GM19025 (cell line): ENCODE measurements around the gene CNGA3.
"Not testable (repeated sequence)": the region's sequence is repeated elsewhere in the genome, so short reads cannot be mapped to it uniquely, and the experiment has no call there.

Experiments
- ATAC-seq: cut with Tn5 transposase; IDR thresholded peaks from one replicate; pipeline ENCODE4 v1.9.1; 2021; ENCODE audit warnings: mild to moderate bottlenecking, low read depth, moderate library complexity; ENCODE audit not compliant: unreplicated experiment

Gene CNGA3

DNA sequence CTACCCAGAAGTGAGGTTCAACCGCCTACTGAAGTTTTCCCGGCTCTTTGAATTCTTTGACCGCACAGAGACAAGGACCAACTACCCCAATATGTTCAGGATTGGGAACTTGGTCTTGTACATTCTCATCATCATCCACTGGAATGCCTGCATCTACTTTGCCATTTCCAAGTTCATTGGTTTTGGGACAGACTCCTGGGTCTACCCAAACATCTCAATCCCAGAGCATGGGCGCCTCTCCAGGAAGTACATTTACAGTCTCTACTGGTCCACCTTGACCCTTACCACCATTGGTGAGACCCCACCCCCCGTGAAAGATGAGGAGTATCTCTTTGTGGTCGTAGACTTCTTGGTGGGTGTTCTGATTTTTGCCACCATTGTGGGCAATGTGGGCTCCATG is 49.7 kb downstream of the CNGA3 start:
- no peak for ATAC-seq

DNA sequence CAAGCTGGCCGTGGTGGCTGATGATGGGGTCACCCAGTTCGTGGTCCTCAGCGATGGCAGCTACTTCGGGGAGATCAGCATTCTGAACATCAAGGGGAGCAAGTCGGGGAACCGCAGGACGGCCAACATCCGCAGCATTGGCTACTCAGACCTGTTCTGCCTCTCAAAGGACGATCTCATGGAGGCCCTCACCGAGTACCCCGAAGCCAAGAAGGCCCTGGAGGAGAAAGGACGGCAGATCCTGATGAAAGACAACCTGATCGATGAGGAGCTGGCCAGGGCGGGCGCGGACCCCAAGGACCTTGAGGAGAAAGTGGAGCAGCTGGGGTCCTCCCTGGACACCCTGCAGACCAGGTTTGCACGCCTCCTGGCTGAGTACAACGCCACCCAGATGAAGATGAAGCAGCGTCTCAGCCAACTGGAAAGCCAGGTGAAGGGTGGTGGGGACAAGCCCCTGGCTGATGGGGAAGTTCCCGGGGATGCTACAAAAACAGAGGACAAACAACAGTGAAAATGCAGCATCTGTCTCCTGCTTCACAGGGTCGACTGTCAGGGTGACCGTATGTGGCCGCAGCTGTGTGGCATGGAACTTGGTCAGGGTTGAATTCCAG is 50.6 kb downstream of the CNGA3 start:
- ATAC-seq, result no peak

DNA sequence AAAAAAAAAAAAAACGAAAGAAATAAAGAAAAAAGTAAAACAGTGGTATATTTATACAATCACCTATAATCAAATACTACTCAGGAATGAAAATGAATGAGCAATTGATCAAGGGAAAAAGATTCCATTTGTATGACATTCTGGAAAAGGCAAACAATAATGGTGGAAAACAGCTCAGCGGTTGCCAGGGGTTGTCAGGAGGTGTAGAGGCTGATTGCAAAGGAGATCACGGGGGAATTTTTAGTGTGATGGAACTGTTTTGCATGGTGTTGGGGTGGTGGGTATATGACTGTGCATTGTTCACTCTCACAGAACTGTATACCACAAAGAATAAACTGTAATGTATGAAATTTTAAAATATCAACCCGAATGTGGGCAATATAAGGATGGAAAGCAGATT is 52.9 kb downstream of the CNGA3 start:
- no peak for ATAC-seq

DNA sequence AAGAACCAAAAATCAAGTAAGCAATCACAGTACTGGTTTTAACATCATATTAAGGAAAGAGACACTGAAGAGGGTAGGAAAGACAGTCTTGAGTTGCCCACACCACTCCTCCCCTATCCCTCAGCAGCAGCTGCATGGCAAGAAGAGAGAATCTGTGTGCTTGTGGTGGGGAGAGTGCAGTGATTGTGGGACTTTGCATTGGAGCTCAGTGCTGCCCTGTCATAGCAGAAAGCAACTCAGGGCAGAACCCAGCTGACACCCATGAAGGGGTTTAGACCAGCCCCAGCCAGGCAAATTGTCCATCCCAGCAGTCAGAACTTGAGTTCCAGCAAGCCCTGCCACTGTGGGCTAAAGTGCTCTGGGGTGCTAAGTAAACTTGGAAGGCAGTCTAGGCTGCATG is 57.6 kb downstream of the CNGA3 start:
- no peak for ATAC-seq

DNA sequence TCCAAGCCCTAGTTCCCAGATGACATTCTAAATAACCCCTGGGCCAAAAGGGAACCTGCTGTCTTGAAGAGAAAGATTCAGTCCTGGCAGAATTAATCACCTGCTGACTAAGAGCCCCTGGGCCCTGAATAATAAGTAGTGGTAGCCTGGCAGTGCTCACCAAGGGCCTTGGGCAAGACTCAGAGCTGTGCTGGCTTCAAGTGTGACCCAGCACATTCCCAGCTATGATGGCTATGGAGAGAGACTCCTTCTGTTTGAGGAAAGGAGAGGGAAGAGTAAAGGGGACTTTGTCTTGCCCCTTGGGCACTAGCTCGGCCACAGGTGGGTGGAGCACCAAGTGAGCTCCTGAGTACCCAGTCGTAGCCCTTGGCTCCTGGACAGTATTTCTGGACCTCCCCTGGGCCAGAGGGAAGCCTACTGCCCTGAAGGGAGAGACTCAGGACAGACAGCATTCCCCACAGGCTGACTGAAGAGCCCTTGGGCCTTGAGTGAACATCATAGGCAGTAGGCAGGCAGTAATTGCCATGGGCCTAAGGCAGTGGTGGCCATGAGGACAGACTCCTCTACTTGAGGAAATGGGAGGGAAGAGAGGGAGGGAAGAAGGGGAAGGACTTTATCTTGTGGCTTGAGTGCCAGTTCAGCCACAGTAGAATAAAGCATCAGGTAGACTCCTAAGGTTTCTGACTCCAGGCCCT is 58.4 kb downstream of the CNGA3 start:
- ATAC-seq, result no peak

DNA sequence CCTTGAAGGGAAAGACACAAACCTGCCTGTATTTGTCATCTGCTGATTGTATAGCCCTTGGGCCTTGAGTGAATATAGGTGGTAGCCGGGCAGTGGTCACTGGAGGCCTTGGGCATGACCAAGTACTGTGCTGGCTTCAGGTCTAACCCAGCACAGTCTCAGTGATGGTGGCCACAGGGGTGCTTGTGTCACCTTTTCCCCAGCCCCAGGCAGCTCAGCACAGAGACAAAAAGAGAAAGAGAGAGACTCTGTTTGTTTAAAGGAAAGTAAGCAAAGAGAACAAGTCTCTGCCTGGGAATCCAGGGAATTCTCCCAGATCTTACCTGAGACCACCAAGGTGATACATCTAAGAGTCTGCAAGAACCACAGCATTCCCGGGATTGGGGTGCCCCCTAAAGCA is 59.0 kb downstream of the CNGA3 start:
- no peak for ATAC-seq

DNA sequence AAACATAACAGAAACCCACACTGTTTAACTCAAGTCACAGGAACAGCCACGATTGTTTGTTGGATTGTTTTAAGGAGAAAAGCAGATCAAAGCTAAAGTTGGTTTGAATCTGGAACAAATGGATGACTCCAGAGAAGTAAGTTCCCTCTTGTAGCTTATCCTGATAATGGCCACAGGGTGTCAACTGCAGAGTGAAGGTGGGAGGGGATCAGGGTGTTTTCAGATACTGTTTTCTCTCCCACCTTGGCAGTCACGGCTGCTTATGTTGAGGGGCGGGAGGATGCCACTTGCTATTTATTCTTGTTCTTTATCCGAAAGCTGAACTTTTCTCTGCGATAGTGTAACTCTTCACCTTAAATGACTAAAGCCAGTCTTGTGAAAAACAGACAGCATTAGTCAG is 61.9 kb downstream of the CNGA3 start:
- no peak for ATAC-seq

DNA sequence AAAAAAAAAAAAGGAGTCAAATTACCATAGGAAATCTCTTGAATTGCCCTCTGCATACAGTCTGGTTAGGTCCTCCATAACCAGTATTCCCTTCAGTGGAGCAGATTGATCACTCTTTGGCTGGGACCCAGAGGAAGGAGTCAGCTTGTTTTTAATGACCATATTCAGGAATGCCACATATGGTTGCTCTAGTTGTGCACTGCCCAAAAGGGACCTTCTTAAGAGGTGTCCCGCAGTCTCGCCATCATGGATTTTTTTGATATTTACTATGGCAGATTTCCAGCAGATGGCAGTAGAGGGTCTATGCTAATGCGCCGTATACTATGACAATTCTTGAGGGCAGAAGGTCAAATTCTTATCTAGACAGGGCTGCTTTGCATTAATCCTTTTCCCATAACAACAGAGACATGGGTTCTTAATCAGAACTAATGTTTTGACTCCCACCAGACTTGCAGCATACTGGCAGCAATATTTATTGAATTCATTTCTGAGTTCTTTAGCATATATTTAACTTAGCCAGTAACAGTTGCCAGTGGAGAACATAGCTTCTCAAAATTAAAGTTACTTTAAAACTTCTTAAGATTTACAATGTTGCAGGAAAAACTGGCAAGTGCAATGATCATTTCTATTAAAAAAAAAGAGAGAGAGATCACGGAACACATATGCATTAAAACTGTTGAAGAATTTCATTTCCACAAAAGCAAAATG is 66.6 kb downstream of the CNGA3 start:
- no peak for ATAC-seq

DNA sequence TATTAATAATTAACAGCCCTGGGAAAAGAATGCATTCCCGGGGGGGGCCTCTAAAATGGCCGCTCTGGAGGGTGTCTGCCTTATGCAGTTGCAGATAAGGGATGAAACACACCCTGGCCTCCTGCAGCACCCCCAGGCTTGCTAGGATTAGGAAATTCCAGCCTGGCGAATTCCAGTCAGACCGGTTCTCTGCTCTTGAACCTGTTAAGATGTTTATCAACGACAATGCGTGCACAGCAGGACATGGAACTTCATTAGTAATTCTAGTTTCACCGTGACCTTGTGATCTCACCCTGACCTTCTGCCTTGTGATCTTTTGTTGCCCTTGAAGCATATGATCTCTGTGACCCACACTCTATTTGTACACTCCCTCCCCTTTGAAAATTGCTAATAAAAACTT is 68.0 kb downstream of the CNGA3 start:
- not testable (repeated sequence) for ATAC-seq

DNA sequence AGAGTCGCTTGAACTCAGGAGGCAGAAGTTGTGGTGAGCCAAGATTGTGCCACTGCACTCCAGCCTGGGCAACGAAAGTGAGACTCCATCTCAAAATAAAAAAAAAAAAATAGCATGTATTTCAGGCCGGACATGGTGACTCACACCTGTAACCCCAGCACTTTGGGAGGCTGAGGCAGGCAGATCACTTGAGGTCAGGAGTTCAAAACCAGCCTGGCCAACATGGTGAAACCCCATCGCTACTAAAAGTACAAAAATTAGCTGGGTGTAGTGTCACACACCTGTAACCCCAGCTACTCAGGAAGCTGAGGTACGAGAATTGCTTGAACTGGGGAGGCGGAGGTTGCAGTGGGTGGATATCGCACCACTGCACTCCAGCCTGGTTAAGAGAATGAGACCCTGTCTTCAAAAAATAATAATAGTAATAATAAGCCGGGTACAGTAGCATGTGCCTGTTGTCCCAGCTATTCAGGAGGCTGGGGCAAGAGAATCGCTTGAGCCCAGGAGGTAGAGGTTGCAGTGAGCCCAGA is 69.5 kb downstream of the CNGA3 start:
- ATAC-seq, result not testable (repeated sequence)

DNA sequence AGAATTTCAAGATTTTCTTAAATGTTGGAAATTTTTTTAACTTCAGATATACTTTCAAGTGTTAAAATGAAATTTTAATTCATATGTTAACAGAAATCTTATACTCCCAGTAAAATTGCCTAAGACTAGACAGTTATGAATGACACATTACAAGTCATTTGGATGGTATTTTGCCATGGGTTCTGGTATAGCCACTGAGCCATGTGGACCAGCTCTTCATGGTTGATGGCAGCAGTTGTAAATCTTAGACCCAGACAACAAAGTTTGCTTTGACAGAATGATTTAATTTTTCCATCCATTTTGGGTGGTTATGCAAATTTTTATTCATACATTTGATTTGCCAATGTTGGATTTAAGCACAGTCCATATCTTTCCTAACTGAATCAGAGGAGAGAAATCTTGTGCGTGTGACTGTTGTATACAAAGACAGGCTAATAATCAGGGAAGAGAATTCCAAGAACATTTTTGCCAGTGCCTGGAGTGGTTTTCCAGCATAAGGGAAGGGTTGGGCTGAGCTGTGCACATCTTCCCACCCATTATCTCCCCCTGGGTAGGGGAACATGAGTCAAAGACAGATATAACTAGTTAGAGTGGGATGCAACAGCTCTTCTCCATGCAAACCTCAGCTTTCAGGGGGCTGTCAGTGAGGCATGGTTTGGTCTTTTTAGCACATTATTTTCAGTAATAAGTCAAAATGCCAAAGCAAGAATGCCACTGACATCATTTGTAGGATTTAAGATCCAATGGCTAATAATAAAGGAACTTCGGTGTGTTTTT is 70.3 kb downstream of the CNGA3 start:
- ATAC-seq, result no peak

DNA sequence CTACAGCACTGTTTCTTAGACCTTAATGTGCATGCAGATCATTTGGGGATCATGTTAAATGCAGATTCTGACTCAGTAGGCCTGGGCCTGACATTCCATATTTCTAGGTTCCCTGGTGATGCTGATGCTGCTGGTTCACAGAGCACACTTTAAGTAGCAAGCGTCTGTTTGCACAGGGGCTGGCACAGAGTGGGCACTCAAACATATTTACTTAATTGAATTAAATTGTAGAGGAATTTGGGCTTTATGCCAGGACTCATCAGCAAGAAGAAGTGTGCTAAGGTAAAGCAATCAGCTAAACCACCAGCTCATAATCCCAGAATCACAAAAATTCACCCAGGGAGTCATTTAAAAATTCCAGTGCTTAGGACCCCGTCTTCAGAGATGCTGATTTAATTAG is 73.3 kb downstream of the CNGA3 start:
- ATAC-seq, result no peak

DNA sequence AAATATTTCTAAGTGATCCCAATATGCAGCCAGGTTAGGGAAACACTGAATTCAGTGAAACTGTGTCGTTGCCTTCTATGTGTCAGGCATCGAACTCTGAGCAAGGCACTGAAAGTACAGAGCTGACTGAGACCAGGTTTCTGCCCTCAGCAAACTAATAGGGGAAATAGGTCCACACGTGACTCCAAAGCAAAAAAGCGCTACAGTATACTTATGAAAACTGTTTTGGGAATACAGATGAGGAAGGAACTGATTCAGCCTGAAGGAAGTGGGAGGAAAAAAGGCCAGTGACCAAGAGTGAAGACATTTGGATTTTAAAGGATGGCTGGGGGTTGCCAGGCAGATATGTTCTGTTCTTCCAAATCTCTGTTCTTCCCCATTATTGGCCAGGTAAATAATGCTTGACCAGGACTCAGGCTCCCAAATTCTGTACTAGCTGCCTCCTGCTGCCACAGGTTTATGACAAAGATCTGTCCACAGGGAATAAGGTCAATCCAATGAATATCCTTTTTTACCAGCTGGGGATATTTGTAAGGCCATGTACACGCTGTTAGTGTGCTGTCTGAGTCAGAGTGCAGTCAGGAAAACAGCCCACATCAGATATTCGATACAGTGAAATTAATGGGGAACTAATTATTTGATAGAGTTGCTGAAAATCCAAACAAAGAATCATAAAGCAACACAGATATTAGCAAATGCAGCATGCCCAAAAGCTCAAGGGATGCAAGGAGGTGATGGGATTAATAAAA is 73.9 kb downstream of the CNGA3 start:
- no peak for ATAC-seq

DNA sequence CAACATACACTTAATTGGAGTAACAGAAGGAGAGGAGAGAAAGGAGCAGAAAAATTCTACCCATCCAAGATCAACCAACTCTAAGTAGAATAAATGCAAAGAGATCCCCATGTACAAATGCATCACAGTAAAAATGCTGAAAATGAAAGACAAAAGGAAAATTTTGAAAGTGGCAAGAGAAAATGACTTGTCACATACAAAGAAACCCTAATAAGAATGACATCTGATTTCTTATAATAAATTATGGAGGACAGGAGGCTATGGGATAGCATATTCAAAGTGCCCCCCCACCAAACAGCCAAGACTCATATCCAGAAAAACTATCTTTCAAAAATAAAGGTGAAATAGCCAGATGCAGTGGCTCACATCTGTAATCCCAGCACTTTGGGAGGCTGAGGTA is 76.2 kb downstream of the CNGA3 start:
- ATAC-seq, result no peak

DNA sequence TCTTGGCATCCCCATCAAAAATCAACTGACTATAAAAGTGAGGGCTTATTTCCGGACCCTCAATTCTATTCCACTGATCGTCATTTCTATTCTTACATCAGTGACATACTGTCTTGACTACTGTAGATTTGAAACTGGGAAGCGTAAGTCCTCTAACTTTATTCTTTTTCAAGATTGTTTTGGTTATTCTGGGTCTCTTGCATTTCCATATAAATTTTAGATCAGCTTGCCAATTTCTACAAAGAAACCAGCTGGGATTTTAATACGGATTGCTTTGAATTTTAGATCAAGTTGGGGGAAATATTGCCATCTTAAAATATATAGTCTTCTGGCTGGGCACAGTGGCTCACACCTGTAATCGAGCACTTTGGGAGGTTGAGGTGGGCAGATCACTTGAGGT is 80.5 kb downstream of the CNGA3 start:
- no peak for ATAC-seq

DNA sequence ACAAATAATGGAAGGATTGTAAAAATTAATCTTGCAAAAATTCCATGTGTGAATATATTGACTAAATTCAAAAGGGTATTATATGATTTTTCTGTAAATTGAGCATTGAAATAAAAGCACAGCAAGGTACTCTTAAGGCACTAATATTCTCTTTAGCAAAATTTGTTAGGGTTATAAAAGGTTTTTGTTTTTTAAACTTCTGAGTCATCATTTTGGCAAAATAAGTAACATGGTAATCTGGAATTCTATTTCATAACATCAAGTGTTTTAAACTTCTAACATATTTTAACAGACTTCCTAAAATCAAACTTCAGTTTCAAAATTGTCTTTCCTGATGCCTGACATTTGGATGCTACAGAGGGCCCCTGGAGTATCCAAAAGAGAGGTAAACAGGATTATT is 85.9 kb downstream of the CNGA3 start:
- ATAC-seq, result no peak

DNA sequence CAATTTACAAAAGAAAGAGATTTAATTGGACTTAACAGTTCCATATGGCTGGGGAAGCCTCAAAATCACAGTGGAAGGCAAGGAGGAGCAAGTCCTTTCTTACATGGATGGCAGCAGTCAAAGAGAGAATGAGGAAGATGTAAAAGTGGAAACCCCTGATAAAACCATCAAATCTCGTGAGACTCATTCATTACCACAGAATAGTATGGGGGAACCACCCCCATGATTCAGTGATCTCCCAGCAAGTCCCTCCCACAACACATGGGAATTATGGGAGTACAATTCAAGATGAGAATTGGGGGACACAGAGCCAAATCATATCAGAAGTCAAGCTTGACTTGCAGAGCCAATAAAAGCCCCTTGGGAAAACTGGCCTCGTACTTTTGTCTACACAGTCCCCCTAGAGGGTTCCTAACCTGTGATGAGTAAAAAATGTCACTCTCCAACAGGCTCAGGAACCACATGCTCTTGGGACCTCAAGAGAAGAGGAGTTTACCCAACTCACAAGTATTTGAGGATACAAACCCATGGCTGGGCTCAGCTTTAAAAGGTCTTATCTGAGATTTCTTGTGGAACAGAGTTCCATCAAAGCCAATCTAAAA is 87.2 kb downstream of the CNGA3 start:
- no peak for ATAC-seq

DNA sequence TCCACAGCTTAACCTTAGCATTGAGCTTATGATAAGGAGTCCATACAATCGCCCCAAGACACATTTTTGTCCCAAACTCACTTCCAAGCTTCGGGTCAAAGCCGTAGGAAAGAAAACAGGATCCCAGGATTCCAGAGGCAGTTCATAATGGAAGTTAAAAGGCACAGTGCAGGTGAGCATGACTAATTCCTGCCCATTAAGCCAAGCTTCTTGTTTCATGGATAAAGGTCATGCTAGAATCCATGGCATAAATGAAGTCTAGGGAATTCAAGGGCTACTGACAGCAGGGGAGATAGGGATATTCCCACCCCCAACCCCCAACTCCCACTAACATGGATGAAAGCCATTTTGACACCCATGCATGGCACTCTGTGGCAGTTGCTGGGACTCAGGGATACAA is 88.2 kb downstream of the CNGA3 start:
- ATAC-seq, result no peak

DNA sequence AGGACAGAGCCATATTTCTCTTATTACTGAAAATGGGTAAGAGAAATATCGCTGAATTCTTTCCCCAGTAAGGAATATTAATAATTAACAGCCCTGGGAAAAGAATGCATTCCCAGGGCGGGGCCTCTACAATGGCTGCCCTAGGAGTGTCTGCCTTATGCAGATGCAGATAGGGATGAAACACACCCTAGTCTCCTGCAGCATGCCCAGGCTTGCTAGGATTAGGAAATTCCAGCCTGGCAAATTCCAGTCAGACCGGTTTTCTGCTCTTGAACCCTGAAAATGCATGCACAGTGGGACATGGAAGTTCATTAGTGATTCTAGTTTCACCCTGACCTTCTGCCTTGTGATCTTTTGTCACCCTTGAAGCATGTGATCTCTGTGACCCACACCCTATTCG is 89.4 kb downstream of the CNGA3 start:
- ATAC-seq, result not testable (repeated sequence)

DNA sequence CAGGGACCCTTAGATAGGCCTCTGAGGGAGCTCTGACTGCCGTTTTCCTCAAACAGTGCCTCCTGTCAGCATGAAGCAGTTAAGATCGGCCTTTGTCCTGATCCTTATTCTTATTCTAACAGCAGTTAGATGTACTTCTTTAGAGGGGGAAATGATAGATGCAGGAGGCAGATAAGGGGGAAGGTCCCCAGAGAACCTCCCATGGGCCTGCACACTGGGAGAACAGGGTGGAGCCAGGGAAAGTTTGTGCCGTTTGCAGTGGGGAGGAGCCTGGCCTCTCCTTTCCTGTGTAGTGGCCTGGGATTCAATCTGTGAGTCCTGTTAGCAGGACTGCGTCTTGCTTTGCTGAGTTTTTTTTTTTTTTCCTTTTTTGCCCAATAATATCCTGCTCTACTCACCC is 90.5 kb downstream of the CNGA3 start:
- no peak for ATAC-seq
